ENCODE measurements around the gene EHBP1.

The EHBP1 gene

DNA sequence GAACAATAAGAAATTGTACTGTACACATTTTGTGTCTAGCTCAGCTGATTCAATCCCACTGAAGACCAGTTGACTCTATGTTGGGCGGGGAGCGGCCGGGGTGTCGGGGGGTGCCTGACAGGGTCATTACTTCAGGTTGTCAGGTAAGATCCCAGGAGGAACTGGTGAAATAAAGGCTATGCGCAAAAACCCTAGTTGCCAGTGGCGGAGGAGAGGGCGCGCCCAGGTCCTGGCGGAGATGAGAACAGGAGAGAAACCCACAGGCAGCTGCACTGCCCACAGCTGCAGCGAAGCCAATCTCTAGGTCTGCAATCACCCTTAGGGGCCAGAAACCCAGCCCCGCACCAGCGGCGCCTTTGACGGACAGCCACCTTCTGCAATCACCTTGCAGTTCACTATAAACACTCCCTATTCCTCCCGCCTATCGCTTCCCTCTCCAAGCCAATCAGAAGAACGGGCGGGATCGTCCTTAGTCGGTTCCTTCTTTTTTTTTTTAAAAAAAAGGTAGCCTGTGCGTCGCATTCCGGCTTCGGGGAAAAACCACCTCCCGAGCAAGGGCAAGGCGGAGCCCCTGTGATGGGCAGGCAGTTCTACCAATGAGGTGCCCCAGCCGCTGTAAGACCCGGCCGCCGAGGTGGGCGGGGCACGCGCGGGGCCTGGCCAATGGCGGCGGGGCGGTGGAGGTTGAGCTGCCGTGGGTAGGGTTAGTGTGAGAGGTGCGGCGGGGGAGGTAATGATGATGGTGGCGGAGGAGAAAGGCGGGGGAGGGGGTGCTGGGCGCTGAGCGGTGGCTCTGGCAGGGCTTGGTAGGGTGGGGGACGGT lies at the start of gene EHBP1:
Gene EHBP1 (plus strand): TSS at position 707 of the 823 bp plus-strand sequence. CDS start 1,479 bp downstream, outside the sequence.
- peak; percentile 100 for DNase-seq (ENCODE audit: low read depth)

DNA sequence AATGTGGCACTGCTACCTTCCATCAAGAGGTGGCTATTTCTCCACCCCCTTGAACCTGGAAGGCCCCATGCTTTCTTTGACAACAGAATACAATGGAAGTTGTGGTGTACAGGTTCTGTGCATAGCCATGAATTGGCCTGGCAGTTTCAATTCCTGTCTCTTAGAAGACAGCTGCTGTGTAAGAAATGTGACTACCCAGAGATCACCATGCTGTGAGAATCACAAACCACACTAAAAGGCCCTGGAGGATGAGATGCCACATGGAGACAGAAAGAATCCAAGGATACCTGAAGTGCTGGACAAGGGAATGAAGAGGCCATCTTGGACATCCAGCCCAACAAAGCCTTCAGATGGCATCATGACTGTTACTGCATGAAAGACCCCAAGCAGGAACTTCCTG lies 47.7 kb upstream of the EHBP1 start:
- DNase-seq (ENCODE audit: low read depth), result no peak

DNA sequence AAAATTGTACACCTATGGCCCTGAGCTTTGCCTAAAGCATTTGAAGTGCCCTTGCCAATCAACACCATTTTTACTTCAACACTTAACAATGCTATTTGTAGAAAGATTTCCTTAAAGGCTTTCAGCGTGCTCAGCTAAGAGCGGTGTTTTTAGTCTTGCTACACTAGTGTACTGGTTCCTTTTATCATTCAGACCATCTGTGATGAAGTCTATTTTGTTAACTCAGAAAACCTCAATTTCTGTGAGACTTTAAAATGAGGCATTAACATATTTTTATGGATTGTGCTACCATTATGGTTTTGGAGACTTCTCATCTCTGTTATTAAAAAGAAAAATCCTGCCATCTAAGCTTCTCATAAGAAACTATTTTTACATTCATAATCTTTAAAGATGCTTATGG lies 46.6 kb upstream of the EHBP1 start:
- no peak for DNase-seq (ENCODE audit: low read depth)

DNA sequence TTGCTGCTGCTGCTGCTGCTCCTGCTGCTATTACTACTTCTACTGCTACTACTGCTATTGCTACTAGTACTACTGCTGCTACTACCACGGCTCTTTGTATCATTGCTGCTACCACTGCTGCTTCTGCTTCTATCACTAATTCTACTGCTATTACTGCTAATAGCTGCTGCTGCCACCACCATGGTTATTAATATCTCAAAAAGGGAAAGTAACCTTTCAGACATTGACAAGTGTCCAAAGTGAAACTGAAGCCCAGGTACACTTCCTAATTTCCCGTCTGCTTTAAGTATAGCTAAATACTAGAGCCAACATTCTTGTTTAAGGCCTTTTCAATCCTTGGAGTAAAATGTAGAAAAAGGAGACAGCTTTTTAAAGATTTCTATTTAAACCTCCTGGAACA lies 45.4 kb upstream of the EHBP1 start:
- DNase-seq (ENCODE audit: low read depth), result no peak

DNA sequence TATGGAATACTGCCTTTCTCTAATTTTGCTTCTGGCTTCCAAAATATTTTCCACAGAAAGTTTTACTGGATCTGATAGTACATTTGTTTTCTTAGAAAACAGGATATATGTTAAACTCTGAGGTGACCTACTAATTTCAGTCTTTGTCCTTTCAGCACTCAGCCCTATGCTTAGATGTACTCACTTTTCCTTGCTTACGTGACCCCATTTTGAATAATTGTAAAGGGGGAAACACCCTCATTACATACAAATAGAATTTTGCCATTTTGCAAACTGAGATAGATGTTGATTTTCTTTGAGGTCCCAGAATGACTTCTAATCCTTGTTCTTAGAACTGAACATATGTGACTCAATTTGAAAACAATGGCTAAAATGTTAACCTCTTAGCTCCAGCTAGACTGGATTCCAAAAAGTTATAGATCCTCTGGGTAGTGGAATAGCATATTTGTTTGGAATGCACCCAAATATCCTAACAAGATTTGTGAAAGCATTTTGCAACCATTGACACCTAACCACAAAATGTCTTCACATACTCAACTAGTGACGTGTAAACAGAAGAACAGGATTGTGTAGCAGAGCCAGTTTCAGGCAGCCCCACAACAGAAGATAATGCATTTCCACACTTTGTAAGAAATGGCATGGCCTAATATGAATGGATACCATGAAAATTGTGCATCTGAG lies 44.8 kb upstream of the EHBP1 start:
- peak; percentile 80 for DNase-seq (ENCODE audit: low read depth)

DNA sequence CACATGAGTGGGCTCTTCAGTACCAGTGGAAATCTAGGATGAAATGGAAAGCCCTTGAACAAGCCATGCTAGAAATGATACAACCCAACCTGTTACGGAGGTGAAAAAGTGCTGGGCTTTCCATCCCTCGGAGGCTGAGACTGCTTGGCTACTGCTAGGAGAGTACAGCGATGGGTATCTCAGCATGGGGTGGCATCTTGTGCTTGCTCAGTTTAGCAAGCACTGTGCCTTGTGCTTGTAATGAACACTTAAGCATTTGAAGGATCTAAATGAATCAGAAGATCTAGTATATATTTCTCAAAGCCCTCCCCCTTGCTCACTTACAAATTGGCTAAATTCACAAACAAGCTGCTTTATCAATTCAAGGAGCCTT lies 44.3 kb upstream of the EHBP1 start:
- DNase-seq (ENCODE audit: low read depth), result no peak

DNA sequence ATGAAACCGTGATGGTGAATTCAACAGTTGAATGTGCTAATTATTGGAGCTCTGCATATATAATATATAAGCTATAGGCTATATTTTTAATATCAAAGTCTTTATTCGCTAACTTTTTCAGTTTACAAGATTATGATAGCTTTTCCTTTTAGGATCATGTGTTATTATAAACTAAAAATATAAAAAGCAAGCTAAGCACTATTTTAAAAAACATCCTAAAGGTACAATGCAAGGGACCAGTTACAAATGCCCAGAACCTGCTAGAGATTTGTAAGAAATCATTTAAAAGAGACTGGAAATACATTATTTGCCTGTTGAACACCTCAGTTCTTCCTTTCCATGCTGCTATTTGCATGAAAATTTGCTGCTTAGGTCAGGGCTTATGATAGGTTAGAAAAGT lies 43.4 kb upstream of the EHBP1 start:
- no peak for DNase-seq (ENCODE audit: low read depth)

DNA sequence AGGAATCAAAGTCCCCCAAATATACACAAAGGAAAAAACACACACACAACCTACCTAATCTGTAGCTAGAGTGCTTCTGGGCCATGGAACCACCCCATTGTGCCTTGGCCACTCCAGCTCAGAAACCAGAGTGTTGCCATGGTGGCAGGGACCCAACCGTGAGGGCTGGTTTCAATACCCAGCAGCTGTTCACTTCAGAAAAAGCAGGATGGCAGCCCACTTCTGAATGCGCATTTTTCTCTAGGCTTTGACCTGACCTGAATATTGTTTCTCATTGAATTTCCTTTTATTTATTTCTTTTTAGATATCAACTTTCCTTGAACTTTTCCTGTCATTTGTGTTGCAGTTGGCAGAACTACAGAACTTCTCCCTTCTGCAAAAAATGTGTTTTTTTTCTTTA lies 43.0 kb upstream of the EHBP1 start:
- no peak for DNase-seq (ENCODE audit: low read depth)

DNA sequence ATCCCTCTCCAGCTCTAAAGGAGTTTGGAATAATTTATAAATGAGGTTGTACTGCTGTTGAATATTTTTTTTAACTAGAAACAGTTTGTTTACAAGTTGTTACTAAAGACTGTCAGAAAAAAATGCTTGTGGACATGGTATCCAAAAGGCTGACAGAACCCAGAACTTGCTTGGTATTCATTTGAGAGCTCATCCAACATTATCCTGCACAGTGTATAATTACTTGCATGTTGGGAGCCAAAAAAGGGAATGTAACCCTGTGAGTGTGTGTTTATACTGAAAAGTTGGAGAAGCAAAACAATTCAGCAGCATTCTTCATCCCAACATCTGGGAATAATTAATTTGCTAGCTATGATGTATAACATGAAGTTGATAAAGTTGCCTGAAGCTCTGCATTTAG lies 42.1 kb upstream of the EHBP1 start:
- DNase-seq (ENCODE audit: low read depth), result peak; percentile 96

DNA sequence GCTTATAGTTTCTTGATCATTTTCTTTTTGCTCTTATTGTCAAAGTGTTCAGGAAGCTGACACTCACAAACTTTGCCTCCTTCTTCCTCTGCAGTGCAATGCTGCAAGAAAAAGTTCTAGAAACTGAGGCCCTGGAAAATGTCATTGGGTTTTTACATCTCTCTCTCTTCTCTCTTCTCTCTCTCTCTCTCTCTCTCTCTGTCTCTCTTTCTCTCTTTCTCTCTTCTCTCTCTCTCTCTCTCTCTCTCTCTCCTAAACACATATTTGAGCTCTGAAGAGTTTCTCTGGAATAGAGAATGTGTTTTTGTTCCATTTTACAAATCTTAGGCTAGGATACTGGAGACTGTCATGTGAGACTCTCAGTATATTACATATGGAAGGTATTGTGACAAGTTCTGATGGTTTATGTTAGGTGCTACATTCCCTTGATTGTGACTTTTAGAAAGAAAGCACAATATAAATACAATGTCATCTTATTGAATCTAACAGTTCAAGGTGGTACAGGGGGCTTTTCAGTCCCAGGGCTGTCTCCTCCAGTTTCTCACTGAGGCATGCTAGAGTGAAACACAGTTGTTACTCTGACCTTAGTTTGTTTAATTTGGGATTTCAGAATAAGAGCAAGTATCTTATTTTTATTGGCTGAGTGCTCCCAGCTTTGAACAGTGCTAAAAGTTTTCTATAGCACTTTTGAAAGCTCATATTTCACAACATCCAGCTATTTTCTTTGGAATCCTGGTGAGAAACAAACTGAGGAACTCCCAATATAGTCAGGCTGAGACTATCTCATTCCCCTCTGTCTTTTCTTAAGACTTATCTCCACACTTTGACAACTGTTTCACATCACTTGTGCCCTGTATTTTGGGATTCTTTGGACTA lies 41.4 kb upstream of the EHBP1 start:
- no peak for DNase-seq (ENCODE audit: low read depth)

DNA sequence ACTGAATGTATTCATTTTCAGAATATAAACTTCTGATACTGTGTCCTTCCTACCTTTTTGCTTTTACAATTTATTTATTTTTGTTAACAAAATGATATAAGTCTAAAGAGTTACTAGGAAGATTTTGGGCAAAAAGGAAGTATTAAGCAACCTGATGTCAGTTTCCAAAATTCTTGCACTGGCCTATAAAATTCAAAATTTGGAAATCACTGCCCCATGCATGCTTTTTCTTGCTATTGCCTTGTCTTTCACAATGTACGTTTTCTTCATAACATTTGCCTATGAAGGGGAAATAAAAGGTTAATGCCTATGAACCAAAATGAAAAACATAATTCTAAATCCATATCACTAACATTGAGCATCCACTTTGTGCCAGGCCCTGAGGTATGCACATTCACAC lies 40.1 kb upstream of the EHBP1 start:
- no peak for DNase-seq (ENCODE audit: low read depth)

DNA sequence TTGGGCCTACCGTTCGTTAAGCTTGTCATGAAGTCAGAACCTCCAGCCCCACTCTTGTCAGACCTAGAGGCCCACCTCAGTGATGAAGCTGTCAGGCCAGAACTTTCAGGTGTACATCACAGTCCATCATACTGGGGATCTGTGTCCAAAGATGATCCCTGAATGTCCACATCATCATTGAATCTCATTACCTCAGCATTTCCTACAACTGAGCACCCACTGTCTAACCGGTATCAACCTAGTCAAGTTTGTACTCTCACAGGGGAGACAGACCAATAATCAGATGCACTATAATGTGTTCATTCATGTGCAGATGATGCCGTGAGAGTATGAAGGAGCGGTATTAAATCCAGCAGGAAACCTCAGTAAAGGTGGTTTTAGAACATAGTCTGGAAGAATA lies 36.3 kb upstream of the EHBP1 start:
- DNase-seq (ENCODE audit: low read depth), result no peak

DNA sequence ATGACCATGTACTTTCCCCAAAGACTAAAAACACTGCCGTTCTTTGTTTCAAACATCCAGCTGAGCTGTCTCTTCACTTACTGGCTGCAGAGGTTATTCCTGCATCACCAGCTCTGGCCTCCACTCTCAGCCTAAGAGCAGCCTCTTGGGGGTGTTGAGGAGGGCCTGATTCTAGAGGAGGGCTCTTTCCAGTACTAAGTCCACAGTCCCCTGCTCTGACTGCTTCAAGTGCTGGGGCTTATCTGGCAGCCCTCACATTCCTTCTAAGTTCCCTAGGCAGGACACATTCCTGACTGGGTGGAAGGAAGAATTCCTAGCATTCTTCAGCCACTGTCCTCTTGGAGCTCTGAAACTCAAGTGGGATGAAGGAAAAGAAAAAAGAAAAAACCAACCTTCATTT lies 32.9 kb upstream of the EHBP1 start:
- no peak for DNase-seq (ENCODE audit: low read depth)

DNA sequence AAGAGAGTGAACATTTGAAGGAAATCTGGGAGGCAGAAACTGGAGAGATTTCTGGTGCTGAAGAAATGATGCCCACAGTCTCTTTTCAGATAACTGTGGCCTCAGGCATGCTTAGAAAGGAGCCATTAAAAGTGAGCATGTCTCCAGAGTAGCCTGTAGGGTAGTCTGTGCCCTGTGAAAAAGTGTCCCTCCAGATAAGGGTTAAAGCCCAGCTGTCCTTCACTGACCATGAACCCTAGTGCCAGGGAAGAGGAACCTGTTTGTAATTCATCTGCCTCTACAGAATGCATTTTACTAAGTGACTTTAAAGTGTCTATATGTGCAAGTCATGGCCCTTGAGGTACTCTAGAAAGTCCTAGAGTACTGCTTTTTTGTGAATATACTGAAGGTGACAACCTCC lies 30.5 kb upstream of the EHBP1 start:
- no peak for DNase-seq (ENCODE audit: low read depth)

DNA sequence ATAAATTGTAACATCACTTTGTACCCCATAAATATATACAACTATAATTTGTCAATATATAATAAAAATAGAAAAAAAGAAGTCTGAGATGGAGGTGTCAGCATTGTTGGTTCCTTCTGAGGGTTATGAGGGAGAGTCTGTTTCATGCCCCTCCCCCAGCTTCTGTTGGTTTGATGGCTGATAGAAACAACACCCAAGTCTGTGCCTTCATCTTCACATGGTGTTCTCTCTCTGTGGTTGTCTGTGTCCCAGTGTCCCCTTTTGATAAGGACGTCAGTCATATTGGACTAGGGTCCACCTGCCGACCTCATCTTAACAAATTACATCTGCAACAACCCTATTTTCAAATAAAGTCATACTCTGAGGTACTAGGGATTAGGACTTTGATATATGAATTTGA lies 20.3 kb upstream of the EHBP1 start:
- DNase-seq (ENCODE audit: low read depth), result no peak

DNA sequence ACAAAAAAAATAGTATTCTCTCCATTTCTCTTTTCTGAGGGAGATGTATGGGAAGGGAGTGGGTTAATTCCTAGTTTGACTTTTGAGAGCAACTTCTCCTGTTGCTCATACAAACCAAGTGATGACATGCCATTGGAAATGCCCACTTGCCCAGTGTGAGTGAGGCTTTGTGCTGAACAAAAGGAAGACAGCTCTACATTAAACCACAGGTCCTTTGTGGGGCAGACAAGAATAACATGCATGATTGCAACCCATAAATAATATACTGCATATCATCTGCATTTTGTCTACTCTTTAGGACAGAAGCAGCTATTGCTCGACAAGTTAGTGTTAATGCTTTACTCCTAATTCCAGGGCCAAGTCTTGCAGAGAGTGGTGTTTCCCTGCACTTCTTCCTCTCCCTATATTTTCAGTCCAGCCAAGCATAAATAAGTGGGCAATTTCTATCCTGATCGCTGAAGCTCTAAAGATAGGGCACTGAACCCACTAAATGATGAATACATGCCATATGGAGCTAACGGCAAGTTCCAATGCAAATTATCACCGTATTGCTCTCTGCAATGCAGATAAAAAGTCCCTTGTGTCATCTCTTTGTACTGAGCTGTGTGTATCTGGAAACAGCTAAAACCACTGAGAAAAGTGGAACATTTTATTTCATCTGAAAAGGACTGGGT lies 19.4 kb upstream of the EHBP1 start:
- no peak for DNase-seq (ENCODE audit: low read depth)

DNA sequence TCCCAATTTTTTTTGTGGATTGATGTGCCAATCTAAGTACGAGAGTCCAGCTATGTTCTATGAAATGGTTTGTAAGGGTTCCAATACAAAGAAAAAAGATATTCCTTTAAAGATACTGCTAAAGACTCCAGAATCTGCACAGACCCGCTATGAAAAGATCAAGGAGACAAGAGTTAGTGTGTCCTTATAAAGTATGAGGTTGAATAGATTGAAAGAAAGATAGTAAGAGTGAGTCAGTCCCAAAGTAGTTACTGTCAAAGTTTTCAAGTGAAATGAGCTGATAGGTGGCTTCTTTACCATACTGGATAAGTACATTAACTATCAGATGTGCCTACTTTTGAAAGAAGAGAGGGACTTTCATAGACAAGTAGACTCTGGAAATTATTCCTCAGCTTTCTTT lies 17.9 kb upstream of the EHBP1 start:
- DNase-seq (ENCODE audit: low read depth), result no peak

DNA sequence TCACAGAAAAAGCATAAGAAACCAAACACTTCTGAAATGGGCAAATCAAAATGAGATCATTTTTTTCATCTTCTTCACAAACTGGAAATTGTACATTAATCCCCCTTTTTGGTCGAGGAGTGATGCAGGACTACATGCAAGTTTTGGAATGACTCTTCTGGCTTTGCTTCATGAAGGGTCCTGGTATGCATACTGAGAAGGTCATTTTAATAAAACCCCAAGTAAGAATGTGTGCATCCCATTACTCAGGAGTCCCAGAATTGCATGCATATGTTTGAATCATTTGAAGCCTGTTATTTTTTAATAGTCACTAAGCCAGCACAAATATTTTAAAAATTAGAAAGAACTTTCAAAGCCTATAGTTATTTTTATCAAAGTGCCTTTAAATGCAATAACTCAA lies 16.7 kb upstream of the EHBP1 start:
- no peak for DNase-seq (ENCODE audit: low read depth)

DNA sequence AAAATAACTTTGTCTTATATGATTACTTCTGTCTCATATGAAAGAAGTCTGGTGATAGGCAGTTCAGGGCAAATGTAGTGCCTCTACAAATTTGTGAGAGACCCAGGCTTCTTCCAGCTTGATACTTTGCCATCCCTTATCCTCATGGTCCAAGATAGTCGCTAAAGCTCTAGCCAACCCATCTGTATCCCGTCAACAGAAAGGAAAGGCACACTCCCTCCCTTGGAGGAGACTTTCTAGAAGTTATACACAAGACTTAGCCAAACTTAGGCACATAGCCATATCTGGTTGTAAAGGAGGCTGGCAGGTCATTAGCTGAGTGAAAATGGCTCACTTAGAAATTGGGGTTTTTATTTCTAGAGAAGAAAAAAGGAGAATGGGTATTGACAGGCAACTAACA lies 14.3 kb upstream of the EHBP1 start:
- DNase-seq (ENCODE audit: low read depth), result no peak

DNA sequence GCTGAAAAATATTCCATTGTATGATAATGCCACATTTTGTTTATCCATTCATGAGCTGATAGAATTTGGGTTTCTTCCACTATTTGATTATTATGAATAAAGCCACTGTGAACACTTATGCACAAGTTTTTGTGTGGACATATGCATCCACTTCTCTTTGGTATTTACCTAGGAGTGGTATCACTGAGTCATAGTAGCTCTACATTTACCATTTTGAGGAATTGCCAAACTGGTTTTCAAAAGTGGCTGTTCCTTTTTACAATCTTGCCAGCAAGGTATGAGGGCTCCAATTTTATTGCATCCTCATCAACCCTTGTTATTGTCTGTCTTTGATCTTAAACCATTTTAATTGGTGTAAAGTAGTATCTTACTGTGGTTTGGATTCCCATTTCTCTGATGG lies 13.3 kb upstream of the EHBP1 start:
- DNase-seq (ENCODE audit: low read depth), result no peak

DNA sequence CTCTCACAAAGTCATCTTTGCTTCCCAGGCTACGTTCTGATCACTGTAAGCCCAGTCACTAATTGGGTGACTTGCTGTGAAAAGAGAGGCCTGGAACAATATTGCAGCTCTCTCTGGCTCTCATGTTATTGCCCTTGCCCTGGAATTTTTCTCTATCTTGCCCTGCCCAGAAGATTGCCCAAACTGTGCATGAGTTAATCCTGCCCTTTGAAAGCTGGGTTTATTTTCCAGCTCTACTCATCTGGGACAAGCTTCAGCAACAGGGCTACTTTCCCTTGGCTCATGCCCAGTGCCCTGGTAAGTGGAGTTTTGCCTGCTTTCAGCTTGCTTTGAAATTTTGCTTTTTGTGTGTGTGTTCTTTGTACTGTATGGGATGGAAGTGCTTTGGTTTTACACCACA lies 6.9 kb upstream of the EHBP1 start:
- DNase-seq (ENCODE audit: low read depth), result no peak

DNA sequence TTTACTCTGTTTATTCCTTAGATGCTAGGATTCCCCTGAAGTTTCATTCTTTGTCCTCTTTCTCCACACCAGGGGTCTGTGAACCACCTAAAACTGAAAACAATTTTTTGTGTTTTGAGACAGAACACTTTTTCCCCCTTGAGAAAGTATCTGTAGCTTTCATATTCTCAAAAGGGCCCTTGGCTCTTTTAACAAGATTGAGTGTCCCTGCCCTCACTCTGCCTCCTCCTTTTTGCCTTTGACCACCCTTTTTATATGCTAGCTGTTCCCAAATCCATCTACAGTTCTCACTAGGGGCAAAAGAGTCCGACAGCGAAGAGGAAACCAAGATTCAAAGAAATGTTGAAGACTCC lies 883 bp upstream of the EHBP1 start:
- no peak for DNase-seq (ENCODE audit: low read depth)
